Activated CD4-positive, alpha-beta T cell treated with anti-CD3 and anti-CD28 coated beads, Interleukin-2, amount 10 ng/mL, durations not matched to agents 7 days and 5 days (primary cell): ENCODE results near the gene SIDT1. TPM values are rescaled to one million over a fixed set of nuclear protein-coding genes. Genes with fewer than 3 reads are reported as not detected.

Experiments used
- CTCF ChIA-PET: fragments of 350-600 bp; sonication (Branson Sonifier 250); formaldehyde crosslinking; loops from one replicate; lab custom pipeline; 2021; ENCODE audit warnings: antibody characterized with exemption; lab: Charles Lee
- POLR2A ChIA-PET: fragments of 350-600 bp; sonication (Branson Sonifier 250); formaldehyde crosslinking; loops from one replicate; lab custom pipeline; 2021; ENCODE audit warnings: antibody characterized with exemption; lab: Charles Lee
- DNase-seq: peaks from one replicate; pipeline ENCODE4 v3.0.0-alpha.2; 2020
- H3K27ac Mint-ChIP-seq: one replicate; pipeline ENCODE4 v1.8.0; 2021; ENCODE audit warnings: mild to moderate bottlenecking, moderate library complexity, mixed read lengths
- H3K27me3 Mint-ChIP-seq: one replicate; pipeline ENCODE4 v1.8.0; 2021; ENCODE audit warnings: mixed read lengths
- H3K36me3 Mint-ChIP-seq: one replicate; pipeline ENCODE4 v1.8.0; 2021; ENCODE audit warnings: low read depth, mixed read lengths
- H3K4me1 Mint-ChIP-seq: one replicate; pipeline ENCODE4 v1.8.0; 2021; ENCODE audit warnings: mixed read lengths
- H3K4me3 Mint-ChIP-seq: one replicate; pipeline ENCODE4 v1.8.0; 2021; ENCODE audit warnings: mild to moderate bottlenecking, moderate library complexity, mixed read lengths
- H3K9me3 Mint-ChIP-seq: one replicate; pipeline ENCODE4 v1.8.0; 2021; ENCODE audit warnings: mixed read lengths
- total RNA-seq, 2 experiments: library from RNA; stranded (reverse); gene quantifications; one replicate each; pipeline ENCODE4 v1.2.3, GENCODE V29; 2021

The SIDT1 gene
- total RNA-seq, 2 experiments from 2014 or later, result 31.6 TPM

- H3K36me3 Mint-ChIP-seq, result peaks cover 40% of the 10 kb centered on the region
- CTCF ChIA-PET, result no interaction called here
Observed at GRCh38 chr3:113658107-113658506, 125.8 kb downstream of the SIDT1 start.

GRCh38 chr3:113659101-113659541 is 126.8 kb downstream of the SIDT1 start:
- H3K27ac Mint-ChIP-seq, result no peak overlapping the region
- CTCF ChIA-PET, result no interaction called here
- POLR2A ChIA-PET, result no interaction called here
- H3K9me3 Mint-ChIP-seq, result no peaks in the 10 kb centered on the region
- H3K36me3 Mint-ChIP-seq, result peaks cover 47% of the 10 kb centered on the region
- no peak overlapping the region for H3K4me3 Mint-ChIP-seq
- H3K4me1 Mint-ChIP-seq, result no peaks in the 10 kb centered on the region
- no peak for DNase-seq
- no peaks in the 10 kb centered on the region for H3K27me3 Mint-ChIP-seq

More at GRCh38 chr3:113658107-113658506, 125.8 kb downstream of the SIDT1 start:
- H3K4me3 Mint-ChIP-seq, result no peak overlapping the region
- no peaks in the 10 kb centered on the region for H3K27me3 Mint-ChIP-seq
- H3K27ac Mint-ChIP-seq, result no peak overlapping the region
- POLR2A ChIA-PET, result no interaction called here
- H3K4me1 Mint-ChIP-seq, result no peaks in the 10 kb centered on the region
- H3K9me3 Mint-ChIP-seq, result no peaks in the 10 kb centered on the region
- no peak for DNase-seq

- ChIA-PET CTCF (no interaction called here), POLR2A (no interaction called here)
- H3K27me3 Mint-ChIP-seq, result no peaks in the 10 kb centered on the region
- peaks cover 49% of the 10 kb centered on the region for H3K36me3 Mint-ChIP-seq
- no peaks in the 10 kb centered on the region for H3K9me3 Mint-ChIP-seq
- H3K27ac Mint-ChIP-seq, result no peak overlapping the region
- no peak for DNase-seq
- H3K4me1 Mint-ChIP-seq, result peaks cover 4% of the 10 kb centered on the region
- no peak overlapping the region for H3K4me3 Mint-ChIP-seq
Observed at GRCh38 chr3:113659996-113660395, 127.6 kb downstream of the SIDT1 start.

- Mint-ChIP-seq H3K27me3 (no peaks in the 10 kb centered on the region), H3K9me3 (no peaks in the 10 kb centered on the region), H3K4me1 (peaks cover 6% of the 10 kb centered on the region), H3K36me3 (peaks cover 51% of the 10 kb centered on the region), H3K4me3 (no peak overlapping the region), H3K27ac (no peak overlapping the region)
- ChIA-PET POLR2A (no interaction called here), CTCF (interaction anchor here (1.1 kb wide), 1 partner anchor 38 kb away, joined by 3 read pairs; no protein-coding TSS in a partner anchor)
- DNase-seq, result no peak
Observed at GRCh38 chr3:113660458-113660857, 128.1 kb downstream of the SIDT1 start.

GRCh38 chr3:113660896-113661295 is 128.5 kb downstream of the SIDT1 start:
- CTCF ChIA-PET, result interaction anchor here (1.1 kb wide), 1 partner anchor 37 kb away, joined by 3 read pairs; no protein-coding TSS in a partner anchor
- H3K4me3 Mint-ChIP-seq, result no peak overlapping the region

GRCh38 chr3:113662824-113663223 is 130.5 kb downstream of the SIDT1 start:
- Mint-ChIP-seq H3K4me3 (no peak overlapping the region), H3K27ac (no peak overlapping the region), H3K36me3 (peaks cover 43% of the 10 kb centered on the region), H3K9me3 (no peaks in the 10 kb centered on the region), H3K4me1 (peaks cover 17% of the 10 kb centered on the region), H3K27me3 (no peaks in the 10 kb centered on the region)
- DNase-seq, result no peak
- ChIA-PET CTCF (no interaction called here), POLR2A (interaction anchor here (0.7 kb wide), 1 partner anchor 34 kb away, joined by 3 read pairs; the partner anchor contains the start of gene USF3)

More at GRCh38 chr3:113660896-113661295, 128.5 kb downstream of the SIDT1 start:
- Mint-ChIP-seq H3K27ac (no peak overlapping the region), H3K4me1 (peaks cover 6% of the 10 kb centered on the region), H3K27me3 (no peaks in the 10 kb centered on the region), H3K36me3 (peaks cover 51% of the 10 kb centered on the region), H3K9me3 (no peaks in the 10 kb centered on the region)
- DNase-seq, result no peak
- POLR2A ChIA-PET, result no interaction called here

GRCh38 chr3:113663324-113663750 is 131.0 kb downstream of the SIDT1 start:
- DNase-seq, result no peak
- CTCF ChIA-PET, result no interaction called here
- POLR2A ChIA-PET, result interaction anchor here (0.7 kb wide), 1 partner anchor 33 kb away, joined by 3 read pairs; the partner anchor contains the start of gene USF3
- H3K27ac Mint-ChIP-seq, result no peak overlapping the region
- no peaks in the 10 kb centered on the region for H3K27me3 Mint-ChIP-seq
- H3K9me3 Mint-ChIP-seq, result no peaks in the 10 kb centered on the region
- H3K36me3 Mint-ChIP-seq, result peaks cover 41% of the 10 kb centered on the region
- no peak overlapping the region for H3K4me3 Mint-ChIP-seq
- H3K4me1 Mint-ChIP-seq, result peaks cover 21% of the 10 kb centered on the region

GRCh38 chr3:113663761-113664160 is 131.4 kb downstream of the SIDT1 start:
- ChIA-PET POLR2A (interaction anchor here (0.7 kb wide), 1 partner anchor 33 kb away, joined by 3 read pairs; the partner anchor contains the start of gene USF3), CTCF (no interaction called here)
- H3K4me3 Mint-ChIP-seq, result no peak overlapping the region
- peaks cover 41% of the 10 kb centered on the region for H3K36me3 Mint-ChIP-seq
- H3K27ac Mint-ChIP-seq, result no peak overlapping the region
- DNase-seq, result no peak
- peaks cover 23% of the 10 kb centered on the region for H3K4me1 Mint-ChIP-seq
- H3K9me3 Mint-ChIP-seq, result no peaks in the 10 kb centered on the region
- no peaks in the 10 kb centered on the region for H3K27me3 Mint-ChIP-seq

- no peak for DNase-seq
- ChIA-PET CTCF (no interaction called here), POLR2A (no interaction called here)
- H3K36me3 Mint-ChIP-seq, result peaks cover 33% of the 10 kb centered on the region
- no peaks in the 10 kb centered on the region for H3K27me3 Mint-ChIP-seq
- no peak overlapping the region for H3K27ac Mint-ChIP-seq
- peaks cover 23% of the 10 kb centered on the region for H3K4me1 Mint-ChIP-seq
- no peaks in the 10 kb centered on the region for H3K9me3 Mint-ChIP-seq
- H3K4me3 Mint-ChIP-seq, result no peak overlapping the region
Observed at GRCh38 chr3:113664523-113665094, 132.3 kb downstream of the SIDT1 start.

GRCh38 chr3:113668015-113668414 is 135.7 kb downstream of the SIDT1 start:
- no peaks in the 10 kb centered on the region for H3K9me3 Mint-ChIP-seq
- CTCF ChIA-PET, result interaction anchor here (0.7 kb wide), 1 partner anchor 11 kb away, joined by 3 read pairs; no protein-coding TSS in a partner anchor
- no peak for DNase-seq
- H3K27ac Mint-ChIP-seq, result no peak overlapping the region
- H3K27me3 Mint-ChIP-seq, result no peaks in the 10 kb centered on the region
- POLR2A ChIA-PET, result interaction anchor here (0.5 kb wide), 1 partner anchor 393 kb away, joined by 6 read pairs; no protein-coding TSS in a partner anchor
- peaks cover 23% of the 10 kb centered on the region for H3K4me1 Mint-ChIP-seq
- no peak overlapping the region for H3K4me3 Mint-ChIP-seq
- H3K36me3 Mint-ChIP-seq, result peaks cover 21% of the 10 kb centered on the region

GRCh38 chr3:113673593-113673992 is 141.2 kb downstream of the SIDT1 start:
- Mint-ChIP-seq H3K27ac (no peak overlapping the region), H3K36me3 (peaks cover 19% of the 10 kb centered on the region), H3K9me3 (no peaks in the 10 kb centered on the region), H3K27me3 (no peaks in the 10 kb centered on the region), H3K4me3 (no peak overlapping the region), H3K4me1 (no peaks in the 10 kb centered on the region)
- POLR2A ChIA-PET, result no interaction called here
- CTCF ChIA-PET, result no interaction called here
- no peak for DNase-seq

- Mint-ChIP-seq H3K9me3 (no peaks in the 10 kb centered on the region), H3K4me1 (no peaks in the 10 kb centered on the region), H3K27me3 (no peaks in the 10 kb centered on the region), H3K36me3 (peaks cover 18% of the 10 kb centered on the region), H3K27ac (no peak overlapping the region), H3K4me3 (no peak overlapping the region)
- POLR2A ChIA-PET, result no interaction called here
- CTCF ChIA-PET, result no interaction called here
- DNase-seq, result no peak
Observed at GRCh38 chr3:113676261-113676660, 143.9 kb downstream of the SIDT1 start.

- Mint-ChIP-seq H3K27me3 (no peaks in the 10 kb centered on the region), H3K27ac (no peak overlapping the region), H3K36me3 (peaks cover 17% of the 10 kb centered on the region), H3K4me1 (no peaks in the 10 kb centered on the region), H3K9me3 (no peaks in the 10 kb centered on the region), H3K4me3 (no peak overlapping the region)
- no peak for DNase-seq
- CTCF ChIA-PET, result no interaction called here
- POLR2A ChIA-PET, result no interaction called here
Observed at GRCh38 chr3:113677737-113678136, 145.4 kb downstream of the SIDT1 start.
